HUES48 (cell line): ENCODE measurements around the gene AMMECR1.
A peak's percentile ranks its signal among the peaks of the same experiment; 100 is the strongest.
"Not testable (repeated sequence)": the region's sequence is repeated elsewhere in the genome, so short reads cannot be mapped to it uniquely, and the experiment has no call there.

Experiments used
- H3K27ac ChIP-seq: one replicate; pipeline ENCODE4 v1.7.0; 2013; ENCODE audit warnings: low read depth, low read length, inconsistent platforms
- H3K27me3 ChIP-seq: 2 replicates; pipeline ENCODE4 v1.6.1; 2013; ENCODE audit warnings: mild to moderate bottlenecking, low read length; ENCODE audit not compliant: control insufficient read depth, insufficient read depth
- H3K36me3 ChIP-seq: 2 replicates; pipeline ENCODE4 v1.6.1; 2013; ENCODE audit warnings: low read length; ENCODE audit not compliant: control insufficient read depth, insufficient read depth
- H3K4me1 ChIP-seq: 2 replicates; pipeline ENCODE4 v1.6.1; 2013; ENCODE audit warnings: mild to moderate bottlenecking, low read length; ENCODE audit not compliant: control insufficient read depth, insufficient read depth
- H3K4me3 ChIP-seq: 2 replicates; pipeline ENCODE4 v1.5.1; 2013; ENCODE audit warnings: mild to moderate bottlenecking, low read depth, low read length
- H3K9ac ChIP-seq: 2 replicates; pipeline ENCODE4 v1.6.1; 2013; ENCODE audit warnings: mild to moderate bottlenecking, low read depth, low read length, moderate library complexity
- H3K9me3 ChIP-seq: 2 replicates; pipeline ENCODE4 v1.6.1; 2013; ENCODE audit warnings: low read length; ENCODE audit not compliant: control insufficient read depth, insufficient read depth

AMMECR1 gene

GRCh38 chrX:110258552-110258951 is 59.3 kb downstream of the AMMECR1 start:
- H3K36me3 ChIP-seq, result 0 out of 2 replicates have a peak, but pooled peaks cover 8% of the 10 kb centered on the region
- H3K27me3 ChIP-seq, result no peaks in the 10 kb centered on the region
- H3K9ac ChIP-seq, result no peak overlapping the region
- no peaks in the 10 kb centered on the region for H3K9me3 ChIP-seq
- no peak overlapping the region for H3K27ac ChIP-seq
- H3K4me3 ChIP-seq, result no peak overlapping the region
- H3K4me1 ChIP-seq, result peaks cover 36% of the 10 kb centered on the region

GRCh38 chrX:110257889-110258288 is 60.0 kb downstream of the AMMECR1 start:
- Histone ChIP-seq H3K9ac (no peak overlapping the region), H3K27ac (no peak overlapping the region), H3K4me1 (peaks cover 40% of the 10 kb centered on the region), H3K4me3 (no peak overlapping the region), H3K9me3 (no peaks in the 10 kb centered on the region), H3K27me3 (no peaks in the 10 kb centered on the region), H3K36me3 (0 out of 2 replicates have a peak, but pooled peaks cover 7% of the 10 kb centered on the region)

- peaks cover 33% of the 10 kb centered on the region for H3K4me1 ChIP-seq
- no peaks in the 10 kb centered on the region for H3K9me3 ChIP-seq
- H3K9ac ChIP-seq, result no peak overlapping the region
- H3K36me3 ChIP-seq, result no peaks in the 10 kb centered on the region
- no peaks in the 10 kb centered on the region for H3K27me3 ChIP-seq
- H3K4me3 ChIP-seq, result no peak overlapping the region
- H3K27ac ChIP-seq, result no peak overlapping the region
Measured at GRCh38 chrX:110252711-110253110, 65.2 kb downstream of the AMMECR1 start.

GRCh38 chrX:110251961-110252360 is 65.9 kb downstream of the AMMECR1 start:
- peaks cover 27% of the 10 kb centered on the region for H3K4me1 ChIP-seq
- H3K4me3 ChIP-seq, result no peak overlapping the region
- H3K36me3 ChIP-seq, result no peaks in the 10 kb centered on the region
- H3K9me3 ChIP-seq, result no peaks in the 10 kb centered on the region
- no peaks in the 10 kb centered on the region for H3K27me3 ChIP-seq
- H3K9ac ChIP-seq, result no peak overlapping the region
- H3K27ac ChIP-seq, result no peak overlapping the region

GRCh38 chrX:110251526-110251925 is 66.4 kb downstream of the AMMECR1 start:
- Histone ChIP-seq H3K4me1 (peaks cover 28% of the 10 kb centered on the region), H3K36me3 (no peaks in the 10 kb centered on the region), H3K27ac (no peak overlapping the region), H3K4me3 (no peak overlapping the region), H3K9me3 (no peaks in the 10 kb centered on the region), H3K9ac (no peak overlapping the region), H3K27me3 (no peaks in the 10 kb centered on the region)

GRCh38 chrX:110250847-110251246 is 67.0 kb downstream of the AMMECR1 start:
- Histone ChIP-seq H3K27me3 (no peaks in the 10 kb centered on the region), H3K36me3 (no peaks in the 10 kb centered on the region), H3K4me3 (no peak overlapping the region), H3K9ac (no peak overlapping the region), H3K4me1 (peaks cover 28% of the 10 kb centered on the region), H3K27ac (no peak overlapping the region), H3K9me3 (no peaks in the 10 kb centered on the region)

- no peaks in the 10 kb centered on the region for H3K36me3 ChIP-seq
- H3K9ac ChIP-seq, result no peak overlapping the region
- H3K27ac ChIP-seq, result no peak overlapping the region
- no peaks in the 10 kb centered on the region for H3K27me3 ChIP-seq
- H3K4me3 ChIP-seq, result no peak overlapping the region
- H3K9me3 ChIP-seq, result no peaks in the 10 kb centered on the region
- H3K4me1 ChIP-seq, result peaks cover 46% of the 10 kb centered on the region
Measured at GRCh38 chrX:110248578-110248977, 69.3 kb downstream of the AMMECR1 start.

GRCh38 chrX:110245011-110245410 is 72.9 kb downstream of the AMMECR1 start:
- peak overlapping the region; percentile 24; the same call in 1 of the 2 replicates for H3K4me3 ChIP-seq
- peak overlapping the region; percentile 10; the same call in 1 of the 2 replicates for H3K9ac ChIP-seq
- H3K4me1 ChIP-seq, result peaks cover 51% of the 10 kb centered on the region
- no peaks in the 10 kb centered on the region for H3K36me3 ChIP-seq
- no peaks in the 10 kb centered on the region for H3K9me3 ChIP-seq
- H3K27ac ChIP-seq, result peak overlapping the region; percentile 50
- H3K27me3 ChIP-seq, result no peaks in the 10 kb centered on the region

- Histone ChIP-seq H3K4me1 (peaks cover 46% of the 10 kb centered on the region), H3K27ac (no peak overlapping the region), H3K9me3 (no peaks in the 10 kb centered on the region), H3K27me3 (no peaks in the 10 kb centered on the region), H3K9ac (no peak overlapping the region), H3K4me3 (no peak overlapping the region), H3K36me3 (no peaks in the 10 kb centered on the region)
Measured at GRCh38 chrX:110242371-110242770, 75.5 kb downstream of the AMMECR1 start.

- H3K36me3 ChIP-seq, result no peaks in the 10 kb centered on the region
- H3K9ac ChIP-seq, result no peak overlapping the region
- no peaks in the 10 kb centered on the region for H3K9me3 ChIP-seq
- no peak overlapping the region for H3K4me3 ChIP-seq
- H3K4me1 ChIP-seq, result peaks cover 44% of the 10 kb centered on the region
- no peak overlapping the region for H3K27ac ChIP-seq
- no peaks in the 10 kb centered on the region for H3K27me3 ChIP-seq
Measured at GRCh38 chrX:110241816-110242215, 76.1 kb downstream of the AMMECR1 start.

GRCh38 chrX:110238259-110238658 is 79.6 kb downstream of the AMMECR1 start:
- not testable (repeated sequence) for H3K9ac ChIP-seq, H3K4me1 ChIP-seq, H3K36me3 ChIP-seq, H3K27me3 ChIP-seq, H3K9me3 ChIP-seq, H3K4me3 ChIP-seq, H3K27ac ChIP-seq

GRCh38 chrX:110231485-110231884 is 86.4 kb downstream of the AMMECR1 start:
- H3K9ac ChIP-seq, H3K9me3 ChIP-seq, H3K36me3 ChIP-seq, H3K4me1 ChIP-seq, H3K27me3 ChIP-seq, H3K4me3 ChIP-seq, H3K27ac ChIP-seq: not testable (repeated sequence)
